Gastroesophageal sphincter (tissue), 3 donors: ENCODE data around the gene NPLOC4.
"Not testable (repeated sequence)": the region's sequence is repeated elsewhere in the genome, so short reads cannot be mapped to it uniquely, and the experiment has no call there.

ENCODE experiments used
- CTCF ChIP-seq, 4 experiments: fragments of 200-600 bp in 2 of 4; fragments of 450-650 bp in 2 of 4; sonication (generic) in 1 of 4; IDR thresholded peaks; one replicate each; pipeline ENCODE4 v1.5.1; 2017 to 2019; ENCODE audit warnings: antibody characterized with exemption in 4 of 4, mild to moderate bottlenecking in 2 of 4, moderate library complexity in 2 of 4
- POLR2A ChIP-seq, 2 donors: fragments of 450-650 bp; IDR thresholded peaks; one replicate each; pipeline ENCODE4 v1.6.1; 2017; ENCODE audit warnings: antibody characterized with exemption in 2 of 2, mild to moderate bottlenecking in 2 of 2, moderate library complexity in 1 of 2
- POLR2AphosphoS5 ChIP-seq: sonication (generic); formaldehyde crosslinking; IDR thresholded peaks from one replicate; pipeline ENCODE4 v1.6.1; 2017; ENCODE audit warnings: antibody characterized with exemption

DNA sequence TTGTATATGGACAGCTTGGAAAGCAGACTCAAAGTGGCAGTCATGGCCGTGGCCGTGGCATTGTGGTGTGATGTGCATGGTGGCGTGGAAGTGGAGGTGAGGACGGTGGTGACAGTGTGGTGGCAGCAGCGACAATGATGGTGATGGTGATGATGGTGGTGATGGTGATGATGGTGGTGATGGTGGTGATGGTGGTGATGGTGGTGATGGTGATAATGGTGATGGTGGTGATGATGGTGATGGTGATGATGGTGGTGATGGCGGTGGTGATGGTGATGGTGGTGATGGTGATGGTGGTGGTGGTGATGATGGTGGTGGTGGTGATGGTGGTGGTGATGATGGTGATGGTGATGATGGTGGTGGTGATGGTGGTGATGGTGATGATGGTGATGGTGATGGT lies 105.9 kb downstream of the NPLOC4 start:
- TF ChIP-seq CTCF (IDR thresholded peaks at IDR 0.05); POLR2A (IDR thresholded peaks at IDR 0.05); POLR2AphosphoS5: not testable (repeated sequence)
